H1 (cell line): Measurements from ENCODE around the gene MAD2L2. TPM values are rescaled to one million over a fixed set of nuclear protein-coding genes. Genes with fewer than 3 reads are reported as not detected.

Experiments
- CTCF ChIA-PET: fragments of 300-600 bp; sonication (Branson Sonifier 250); formaldehyde crosslinking; loops from one replicate; lab custom pipeline; 2021; ENCODE audit not compliant: partially characterized antibody; lab: Charles Lee
- POLR2A ChIA-PET: fragments of 300-600 bp; sonication (Branson Sonifier 250); formaldehyde crosslinking; loops from one replicate; lab custom pipeline; 2021; ENCODE audit warnings: inconsistent platforms; ENCODE audit not compliant: partially characterized antibody; lab: Charles Lee
- DNase-seq, 2 experiments: peaks; one replicate each; pipeline versions ENCODE4 v3.0.0 to v3.0.0-alpha.2; 2010 to 2022; ENCODE audit warnings: low spot score in 2 of 2, low read depth in 1 of 2, mixed read lengths in 1 of 2
- FAIRE-seq: peaks from 2 replicates; lab custom pipeline; 2011; peaks lifted over from hg19 to GRCh38; lab: Jason Lieb, UNC
- H2AFZ ChIP-seq: 2 replicates; pipeline ENCODE4 v1.8.1; 2012; ENCODE audit warnings: low read length, inconsistent platforms
- H2AK5ac ChIP-seq: 2 replicates; pipeline ENCODE4 v1.6.1; 2013; ENCODE audit warnings: low read depth, low read length
- H2BK120ac ChIP-seq: replicated peaks from 2 replicates; pipeline ENCODE3; 2013; ENCODE audit warnings: low read depth, low read length, inconsistent platforms
- H2BK12ac ChIP-seq: 2 replicates; pipeline ENCODE4 v1.6.1; 2013; ENCODE audit warnings: low read depth, low read length
- H2BK15ac ChIP-seq: 2 replicates; pipeline ENCODE4 v1.6.1; 2013; ENCODE audit warnings: low read length
- H2BK20ac ChIP-seq: 2 replicates; pipeline ENCODE4 v1.6.1; 2013; ENCODE audit warnings: low read length
- H2BK5ac ChIP-seq: 2 replicates; pipeline ENCODE4 v1.6.1; 2013; ENCODE audit warnings: low read depth, low read length
- H3K14ac ChIP-seq: 2 replicates; pipeline ENCODE4 v1.6.1; 2013; ENCODE audit warnings: inconsistent platforms; ENCODE audit not compliant: insufficient read length
- H3K18ac ChIP-seq: 2 replicates; pipeline ENCODE4 v1.6.1; 2013; ENCODE audit warnings: low read length; ENCODE audit errors: extremely low read depth
- H3K23ac ChIP-seq: 2 replicates; pipeline ENCODE4 v1.6.1; 2013; ENCODE audit warnings: inconsistent platforms; ENCODE audit not compliant: insufficient read length
- H3K23me2 ChIP-seq: 2 replicates; pipeline ENCODE4 v1.6.1; 2013; ENCODE audit warnings: low read depth, low read length
- H3K27ac ChIP-seq: 2 replicates; pipeline ENCODE4 v1.6.1; 2011; ENCODE audit warnings: low read depth, low read length, inconsistent platforms
- H3K27me3 ChIP-seq, 4 experiments: replicated peaks in 1 of 4; 1 replicate in 1 of 4; 2 replicates in 3 of 4; pipeline versions ENCODE4 v1.6.1 to v1.8.1; 2011 to 2013; ENCODE audit warnings: low read length in 3 of 4, mild to moderate bottlenecking in 3 of 4, inconsistent platforms in 2 of 4, mixed read lengths in 2 of 4, moderate library complexity in 1 of 4; ENCODE audit not compliant: control insufficient read depth in 3 of 4, insufficient read depth in 3 of 4; ENCODE audit errors: extremely low read depth in 1 of 4
- H3K36me3 ChIP-seq, 4 experiments: 2 replicates each; pipeline versions ENCODE4 v1.6.1 to v1.8.1; 2011 to 2013; ENCODE audit warnings: mild to moderate bottlenecking in 4 of 4, low read length in 3 of 4, moderate library complexity in 2 of 4, control low read depth in 1 of 4, inconsistent platforms in 1 of 4; ENCODE audit not compliant: insufficient read depth in 4 of 4, control insufficient read depth in 2 of 4
- H3K4ac ChIP-seq: replicated peaks from 2 replicates; pipeline ENCODE3; 2013; ENCODE audit warnings: low read length, low read depth, mixed read lengths, inconsistent platforms; ENCODE audit not compliant: insufficient read length
- H3K4me1 ChIP-seq, 4 experiments: replicated peaks in 1 of 4; 1 replicate in 1 of 4; 2 replicates in 3 of 4; pipeline versions ENCODE4 v1.6.1 to v1.8.1; 2011 to 2013; ENCODE audit warnings: low read length in 3 of 4, inconsistent platforms in 2 of 4, mixed read lengths in 1 of 4; ENCODE audit not compliant: insufficient read depth in 4 of 4, control insufficient read depth in 3 of 4
- H3K4me2 ChIP-seq, 2 experiments: 2 replicates each; pipeline versions ENCODE4 v1.6.1 to v1.8.1; 2011 to 2013; ENCODE audit warnings: low read depth in 2 of 2, low read length in 2 of 2, control low read depth in 1 of 2, inconsistent platforms in 1 of 2, mild to moderate bottlenecking in 1 of 2; ENCODE audit not compliant: insufficient read depth in 1 of 2
- H3K4me3 ChIP-seq, 4 experiments: fragments of 200-600, 300-600 bp in 1 of 4; sonication (generic), shearing (Covaris generic), sonication (Bioruptor Twin) in 1 of 4; 2 replicates each; pipeline versions ENCODE4 v1.5.1 to v1.8.1; 2011 to 2016; ENCODE audit warnings: low read length in 4 of 4, low read depth in 3 of 4, control low read depth in 2 of 4, inconsistent platforms in 2 of 4, mild to moderate bottlenecking in 2 of 4, mixed read lengths in 1 of 4, moderate library complexity in 1 of 4; ENCODE audit not compliant: insufficient read depth in 2 of 4; ENCODE audit errors: extremely low read depth in 1 of 4
- H3K56ac ChIP-seq: replicated peaks from 2 replicates; pipeline ENCODE3; 2013; ENCODE audit warnings: low read depth, mild to moderate bottlenecking, mixed read lengths, low read length, inconsistent platforms; ENCODE audit not compliant: insufficient read length
- H3K79me1 ChIP-seq: 2 replicates; pipeline ENCODE4 v1.6.1; 2013; ENCODE audit warnings: low read depth, low read length, control low read depth
- H3K79me2 ChIP-seq, 2 experiments: 2 replicates each; pipeline versions ENCODE4 v1.6.1 to v1.8.1; 2012 to 2013; ENCODE audit warnings: low read length in 2 of 2, mild to moderate bottlenecking in 2 of 2, inconsistent platforms in 1 of 2; ENCODE audit not compliant: insufficient read depth in 2 of 2, control insufficient read depth in 1 of 2
- H3K9ac ChIP-seq, 4 experiments: replicated peaks in 1 of 4; 1 replicate in 1 of 4; 2 replicates in 3 of 4; pipeline versions ENCODE4 v1.6.1 to v1.8.1; 2011 to 2013; ENCODE audit warnings: low read depth in 3 of 4, low read length in 3 of 4, control low read depth in 2 of 4, mild to moderate bottlenecking in 2 of 4, moderate library complexity in 2 of 4, inconsistent platforms in 1 of 4; ENCODE audit errors: extremely low read depth in 1 of 4
- H3K9me3 ChIP-seq, 2 experiments: 2 replicates each; pipeline versions ENCODE4 v1.6.1 to v1.8.1; 2012 to 2013; ENCODE audit warnings: mild to moderate bottlenecking in 2 of 2, moderate library complexity in 2 of 2, control low read depth in 1 of 2, inconsistent platforms in 1 of 2, low read depth in 1 of 2, low read length in 1 of 2, mixed read lengths in 1 of 2; ENCODE audit not compliant: insufficient read depth in 2 of 2
- H4K20me1 ChIP-seq, 2 experiments: replicated peaks in 1 of 2; 2 replicates each; pipeline versions ENCODE3 to v1.8.1; 2011 to 2013; ENCODE audit warnings: inconsistent platforms in 2 of 2, low read length in 2 of 2, mild to moderate bottlenecking in 1 of 2; ENCODE audit not compliant: insufficient read depth in 2 of 2, control insufficient read depth in 1 of 2
- H4K5ac ChIP-seq: 2 replicates; pipeline ENCODE4 v1.6.1; 2013; ENCODE audit warnings: low read length, low read depth, mixed read lengths, inconsistent platforms; ENCODE audit not compliant: insufficient read length
- H4K8ac ChIP-seq: 2 replicates; pipeline ENCODE4 v1.8.0; 2013; ENCODE audit warnings: mild to moderate bottlenecking, moderate library complexity, low read length, inconsistent platforms; ENCODE audit not compliant: insufficient read depth; ENCODE audit errors: extremely low read depth
- H4K91ac ChIP-seq: replicated peaks from 2 replicates; pipeline ENCODE3; 2013; ENCODE audit warnings: low read length, mixed read lengths, inconsistent platforms; ENCODE audit not compliant: insufficient read length
- BRCA1 ChIP-seq: IDR thresholded peaks from 2 replicates; pipeline ENCODE4 v1.6.1; 2012; ENCODE audit warnings: low read depth, low read length, improper control_type of control experiment
- FOSL1 ChIP-seq: IDR thresholded peaks from 2 replicates; pipeline ENCODE4 v1.6.1; 2011; ENCODE audit warnings: mild to moderate bottlenecking, low read depth, low read length, moderate library complexity; ENCODE audit not compliant: insufficient read depth
- GTF2F1 ChIP-seq: IDR thresholded peaks from 2 replicates; pipeline ENCODE4 v1.6.1; 2012; ENCODE audit warnings: low read depth, low read length, improper control_type of control experiment, borderline replicate concordance
- JUN ChIP-seq: IDR thresholded peaks from 2 replicates; pipeline ENCODE4 v1.6.1; 2011; ENCODE audit warnings: low read depth, mild to moderate bottlenecking, improper control_type of control experiment, low read length
- MAFK ChIP-seq: IDR thresholded peaks from 2 replicates; pipeline ENCODE4 v1.6.1; 2012; ENCODE audit warnings: low read depth, mild to moderate bottlenecking, improper control_type of control experiment, low read length
- NRF1 ChIP-seq: IDR thresholded peaks from 2 replicates; pipeline ENCODE4 v1.6.1; 2011; ENCODE audit warnings: mild to moderate bottlenecking, low read depth, low read length, improper control_type of control experiment
- RAD21 ChIP-seq, 2 experiments: IDR thresholded peaks in 1 of 2; conservative IDR thresholded peaks in 1 of 2; 2 replicates each; pipeline ENCODE4 v1.6.1; 2011; ENCODE audit warnings: low read depth in 2 of 2, low read length in 2 of 2, improper control_type of control experiment in 1 of 2, inconsistent platforms in 1 of 2, mild to moderate bottlenecking in 1 of 2, moderate library complexity in 1 of 2
- RBBP5 ChIP-seq: IDR thresholded peaks from 2 replicates; pipeline ENCODE4 v1.7.1; 2012; ENCODE audit warnings: low read depth, mild to moderate bottlenecking, inconsistent platforms, low read length, moderate library complexity, borderline replicate concordance
- SIN3A ChIP-seq, 2 experiments: IDR thresholded peaks in 1 of 2; conservative IDR thresholded peaks in 1 of 2; 2 replicates each; pipeline ENCODE4 v1.6.1; 2011 to 2012; ENCODE audit warnings: low read length in 2 of 2, improper control_type of control experiment in 1 of 2, low read depth in 1 of 2, mild to moderate bottlenecking in 1 of 2
- TEAD4 ChIP-seq: IDR thresholded peaks from 2 replicates; pipeline ENCODE4 v1.6.1; 2012; ENCODE audit warnings: low read depth, low read length, inconsistent platforms, mixed read lengths
- USF2 ChIP-seq: IDR thresholded peaks from 2 replicates; pipeline ENCODE4 v1.6.1; 2011; ENCODE audit warnings: low read length, improper control_type of control experiment
- ZNF274 ChIP-seq: IDR thresholded peaks from 2 replicates; pipeline ENCODE4 v1.7.0; 2012; ENCODE audit warnings: low read length, borderline replicate concordance; ENCODE audit errors: extremely low read depth
- WGBS, 2 experiments: shearing (Covaris generic) in 1 of 2; methylation state at CpG; one replicate each; pipeline versions ENCODE4 v1.1.6 to v1.1.7; 2013 to 2015; ENCODE audit warnings: low lambda C conversion rate in 2 of 2, mixed read lengths in 2 of 2, inconsistent platforms in 1 of 2, low coverage in 1 of 2, missing lambda C conversion rate in 1 of 2; ENCODE audit not compliant: insufficient replicate concordance in 2 of 2, insufficient coverage in 1 of 2, insufficient read length in 1 of 2; ENCODE audit errors: extremely low coverage in 1 of 2, missing lambda C conversion rate in 1 of 2; 5-methylcytosine and 5-hydroxymethylcytosine counted together
- polyA plus RNA-seq, 7 experiments: library from polyadenylated mRNA; depleted of rRNA in 3 of 7; stranded (reverse) in 5 of 7; unstranded in 2 of 7; fragments of >200 nt in 5 of 7; fragments of 200-250 nt in 2 of 7; gene quantifications; 1 replicate in 5 of 7; 2 replicates in 1 of 7; 4 replicates in 1 of 7; pipeline versions ENCODE4 v1.2.1 to v1.2.3, GENCODE V29; 2011 to 2013; ENCODE audit warnings: missing spikeins in 2 of 7, mixed read lengths in 2 of 7
- total RNA-seq: library from RNA; stranded (reverse); fragmentation: NEBNext Ultra II Directional; extraction: Animal tissue kit (Norgen Biotek cat#: 25700); gene quantifications from 2 replicates; pipeline ENCODE4 v1.2.1, GENCODE V29; 2021

Gene MAD2L2
- total and polyA plus RNA-seq, 2 of the 8 experiments (the other 6 are each of a cell fraction or from before 2014, with no cell fraction given) = 310 to 469 TPM

GRCh38 chr1:11720525-11720924, 39.6 kb upstream of the MAD2L2 start:
- no peak for FAIRE-seq
- POLR2A ChIA-PET = interaction anchor here (1.1 to 3.0 kb wide), 9 partner anchors 10 to 67 kb away, joined by 3 to 22 read pairs (median 6); partner anchors contain the start of genes DRAXIN and FBXO6
- TF ChIP-seq GTF2F1 (no peak), USF2 (no peak), BRCA1 (no peak), ZNF274 (no peak), NRF1 (no peak), TEAD4 (no peak), FOSL1 (no peak), SIN3A (conservative IDR thresholded peaks at IDR 0.05 in 1 of 2, IDR thresholded peaks at IDR 0.05 in 1 of 2; ENCODE audit: low read depth in 1 of 2, low read length in 2 of 2) (no peak), RBBP5 (no peak), MAFK (no peak), RAD21 (IDR thresholded peaks at IDR 0.05 in 1 of 2, conservative IDR thresholded peaks at IDR 0.05 in 1 of 2; ENCODE audit: low read depth in 2 of 2, low read length in 2 of 2) (no peak), JUN (no peak)

More at GRCh38 chr1:11720525-11720924, 39.6 kb upstream of the MAD2L2 start:
- no peaks in the 10 kb centered on the region for H3K79me2 ChIP-seq
- H3K14ac ChIP-seq = no peak overlapping the region
- 91% methylated on average over 4 of the region's 4 CpGs; no CpG with 5 or more reads in 1 of the 2 experiments for WGBS, 2 experiments
- no peak overlapping the region for H3K23ac ChIP-seq
- H2BK5ac ChIP-seq = no peak overlapping the region
- no peak overlapping the region for H3K4me3 ChIP-seq
- H2AK5ac ChIP-seq = no peak overlapping the region
- no peaks in the 10 kb centered on the region for H3K23me2 ChIP-seq
- CTCF ChIA-PET = interaction anchor here (0.6 to 3.4 kb wide), 25 partner anchors 8 to 195 kb away, joined by 3 to 58 read pairs (median 9); partner anchors contain the start of genes FBXO2, FBXO44 and FBXO6
- H4K20me1 ChIP-seq = peaks cover 0 to 3% of the 10 kb centered on the region in 2 experiments
- no peaks in the 10 kb centered on the region for H3K9me3 ChIP-seq
- DNase-seq = no peak
- no peak overlapping the region for H3K4me2 ChIP-seq
- H3K27me3 ChIP-seq = no peaks in the 10 kb centered on the region
- H2BK12ac ChIP-seq = no peak overlapping the region
- no peak overlapping the region for H4K8ac ChIP-seq
- no peak overlapping the region for H4K5ac ChIP-seq
- no peak overlapping the region for H2BK20ac ChIP-seq
- no peak overlapping the region for H3K56ac ChIP-seq
- no peak overlapping the region for H3K27ac ChIP-seq
- no peak overlapping the region for H2BK15ac ChIP-seq
- H2BK120ac ChIP-seq = no peak overlapping the region
- no peak overlapping the region for H4K91ac ChIP-seq
- H3K9ac ChIP-seq = no peak overlapping the region
- H2AFZ ChIP-seq = no peak overlapping the region
- no peak overlapping the region for H3K18ac ChIP-seq
- no peak overlapping the region for H3K4ac ChIP-seq
- H3K4me1 ChIP-seq = peaks cover 0 to 6% (median 4%) of the 10 kb centered on the region in 4 experiments; a peak in 4 of 7 replicates
- no peaks in the 10 kb centered on the region for H3K79me1 ChIP-seq
- H3K36me3 ChIP-seq = no peaks in the 10 kb centered on the region
